Gastrocnemius medialis (tissue), 4 donors: ENCODE results near the gene BNIP2. TPM values are rescaled to one million over a fixed set of nuclear protein-coding genes. Genes with fewer than 3 reads are reported as not detected.

Experiments used
- ATAC-seq, 2 donors: fragments of 150-250 bp; one replicate each; pipeline ENCODE4 v1.9.1; 2016
- DNase-seq, 2 donors: peaks; one replicate each; pipeline ENCODE4 v3.0.0-alpha.2; 2019
- H3K27ac ChIP-seq, 4 donors: fragments of 200-600 bp; sonication (generic); 1 replicate in 1 of 4; 2 replicates in 3 of 4; pipeline ENCODE4 v1.5.1; 2016 to 2018; ENCODE audit warnings: mild to moderate bottlenecking in 2 of 4, moderate library complexity in 1 of 4
- H3K27me3 ChIP-seq, 3 donors: fragments of 200-600 bp; sonication (generic) in 2 of 3; 1 replicate in 1 of 3; 2 replicates in 2 of 3; pipeline versions ENCODE4 v1.5.1 to v1.6.0; 2016 to 2019; ENCODE audit warnings: mild to moderate bottlenecking in 1 of 3, moderate library complexity in 1 of 3
- H3K36me3 ChIP-seq, 2 donors: fragments of 200-600 bp; sonication (generic) in 1 of 2; one replicate each; pipeline ENCODE4 v1.5.1; 2017 to 2018
- H3K4me1 ChIP-seq, 2 donors: fragments of 200-600 bp; sonication (generic) in 1 of 2; one replicate each; pipeline ENCODE4 v1.5.1; 2016 to 2017; ENCODE audit warnings: mild to moderate bottlenecking in 2 of 2
- H3K4me3 ChIP-seq, 4 donors: fragments of 200-600 bp; sonication (generic) in 3 of 4; 1 replicate in 1 of 4; 2 replicates in 3 of 4; pipeline ENCODE4 v1.5.1; 2016 to 2019; ENCODE audit warnings: mild to moderate bottlenecking in 2 of 4
- H3K9me3 ChIP-seq, 3 donors: fragments of 200-600 bp; sonication (generic) in 2 of 3; 1 replicate in 1 of 3; 2 replicates in 2 of 3; pipeline ENCODE4 v1.5.1; 2016 to 2019
- POLR2A ChIP-seq, 2 donors: fragments of 450-650 bp; IDR thresholded peaks; one replicate each; pipeline ENCODE4 v1.6.1; 2017; ENCODE audit warnings: antibody characterized with exemption in 2 of 2, mild to moderate bottlenecking in 2 of 2, moderate library complexity in 2 of 2
- in situ Hi-C, 4 donors: fragments of 200-750 bp; cut with MboI; loops; one replicate each; pipeline versions ENCODE4 v1.15.0 to v1.8.0; 2017; ENCODE audit warnings: low sequenced_read_pairs in 4 of 4
- intact Hi-C: fragments of 100-400 bp; cut with DNase I; formaldehyde crosslinking; loops from one replicate; pipeline ENCODE4 v1.15.1; 2023; ENCODE audit warnings: low total_unique reads
- total RNA-seq, 4 donors: library from RNA; depleted of rRNA; stranded (reverse); fragments of >200 nt; gene quantifications; one replicate each; pipeline versions ENCODE4 v1.1.0 to v1.2.3, GENCODE V29; 2016
- TF ChIP-seq, protein P1 (sequence below), 5 experiments: fragments of 450-650 bp in 3 of 5; fragments of 200-600 bp in 2 of 5; sonication (generic) in 2 of 5; IDR thresholded peaks in 4 of 5; conservative IDR thresholded peaks in 1 of 5; 1 replicate in 4 of 5; 2 replicates in 1 of 5; pipeline ENCODE4 v1.5.1; 2016 to 2019; ENCODE audit warnings: antibody characterized with exemption in 5 of 5, mild to moderate bottlenecking in 3 of 5, moderate library complexity in 3 of 5

Gene BNIP2
- total RNA-seq, 4 donors from 2014 or later = 120 to 147 (median 137) TPM

DNA sequence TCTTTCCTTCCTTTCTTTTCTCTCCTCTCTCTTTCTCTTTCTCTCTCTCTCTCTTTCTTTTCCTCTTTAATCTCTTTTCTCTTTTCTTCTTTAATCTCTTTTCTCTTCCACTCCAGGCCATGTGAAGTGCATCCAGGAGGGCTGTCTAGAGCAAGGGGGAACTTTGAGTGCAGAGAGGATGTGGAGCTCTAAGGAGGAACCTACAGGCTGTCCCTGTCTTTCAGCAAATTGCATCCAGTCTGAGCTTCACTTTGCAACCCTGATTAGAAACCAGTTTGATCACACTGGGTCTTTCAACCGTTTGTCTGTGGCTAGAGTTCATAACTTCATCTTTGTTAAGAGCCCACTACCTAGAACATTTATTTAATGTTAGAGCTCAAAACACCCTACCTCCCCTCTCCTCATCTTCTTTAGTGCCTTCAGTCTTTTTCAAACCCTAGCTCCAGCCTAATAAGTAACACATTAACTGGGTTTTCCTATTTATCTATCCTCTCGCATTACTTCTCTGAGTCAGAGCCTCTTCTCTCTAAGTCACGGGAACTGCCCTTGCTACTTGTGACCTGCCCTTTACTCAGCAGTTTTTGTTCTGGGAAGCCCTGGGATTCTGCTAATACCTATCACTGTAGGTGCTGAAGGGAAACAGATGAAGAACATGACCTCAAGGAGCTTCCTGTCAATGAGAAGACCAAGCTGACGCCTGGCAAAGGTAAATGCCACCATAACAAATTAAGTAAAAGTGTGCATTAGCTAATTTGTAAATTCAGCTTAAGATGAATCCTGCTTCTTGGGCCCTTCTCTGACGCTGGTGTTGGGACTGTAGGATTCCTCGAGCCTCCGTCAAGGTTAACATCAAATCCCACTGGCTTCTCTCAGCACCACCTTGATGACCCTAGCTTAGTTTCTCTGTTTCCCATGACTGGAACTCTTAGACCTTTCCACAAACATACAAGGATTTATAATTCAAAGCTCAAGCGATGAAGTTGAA, 77.6 kb downstream of the BNIP2 start, which contains the start of gene GCNT3:
GCNT3 (plus strand) TSS at position 508 of the 985 bp plus-strand sequence. CDS start 6,456 bp downstream, outside the sequence.
- intact Hi-C loops (no loop called here), in situ Hi-C loops (no loop called here)
- TF ChIP-seq, protein P1, sequence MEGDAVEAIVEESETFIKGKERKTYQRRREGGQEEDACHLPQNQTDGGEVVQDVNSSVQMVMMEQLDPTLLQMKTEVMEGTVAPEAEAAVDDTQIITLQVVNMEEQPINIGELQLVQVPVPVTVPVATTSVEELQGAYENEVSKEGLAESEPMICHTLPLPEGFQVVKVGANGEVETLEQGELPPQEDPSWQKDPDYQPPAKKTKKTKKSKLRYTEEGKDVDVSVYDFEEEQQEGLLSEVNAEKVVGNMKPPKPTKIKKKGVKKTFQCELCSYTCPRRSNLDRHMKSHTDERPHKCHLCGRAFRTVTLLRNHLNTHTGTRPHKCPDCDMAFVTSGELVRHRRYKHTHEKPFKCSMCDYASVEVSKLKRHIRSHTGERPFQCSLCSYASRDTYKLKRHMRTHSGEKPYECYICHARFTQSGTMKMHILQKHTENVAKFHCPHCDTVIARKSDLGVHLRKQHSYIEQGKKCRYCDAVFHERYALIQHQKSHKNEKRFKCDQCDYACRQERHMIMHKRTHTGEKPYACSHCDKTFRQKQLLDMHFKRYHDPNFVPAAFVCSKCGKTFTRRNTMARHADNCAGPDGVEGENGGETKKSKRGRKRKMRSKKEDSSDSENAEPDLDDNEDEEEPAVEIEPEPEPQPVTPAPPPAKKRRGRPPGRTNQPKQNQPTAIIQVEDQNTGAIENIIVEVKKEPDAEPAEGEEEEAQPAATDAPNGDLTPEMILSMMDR (IDR thresholded peaks at IDR 0.05 in 4 of 5, conservative IDR thresholded peaks at IDR 0.05 in 1 of 5) = no peak
- no peak for TF ChIP-seq POLR2A (IDR thresholded peaks at IDR 0.05)
- no peak within 1 kb of the TSS for H3K27ac ChIP-seq
- no peaks in the 10 kb centered on the region for H3K9me3 ChIP-seq
- DNase-seq (no peak), ATAC-seq (no peak)
- no peaks in the 10 kb centered on the region for H3K4me1 ChIP-seq
- H3K4me3 ChIP-seq = no peak within 1 kb of the TSS
- H3K27me3 ChIP-seq = peaks cover 0 to 13% (median 4%) of the 10 kb centered on the region in 3 donors
- no peaks in the 10 kb centered on the region for H3K36me3 ChIP-seq

DNA sequence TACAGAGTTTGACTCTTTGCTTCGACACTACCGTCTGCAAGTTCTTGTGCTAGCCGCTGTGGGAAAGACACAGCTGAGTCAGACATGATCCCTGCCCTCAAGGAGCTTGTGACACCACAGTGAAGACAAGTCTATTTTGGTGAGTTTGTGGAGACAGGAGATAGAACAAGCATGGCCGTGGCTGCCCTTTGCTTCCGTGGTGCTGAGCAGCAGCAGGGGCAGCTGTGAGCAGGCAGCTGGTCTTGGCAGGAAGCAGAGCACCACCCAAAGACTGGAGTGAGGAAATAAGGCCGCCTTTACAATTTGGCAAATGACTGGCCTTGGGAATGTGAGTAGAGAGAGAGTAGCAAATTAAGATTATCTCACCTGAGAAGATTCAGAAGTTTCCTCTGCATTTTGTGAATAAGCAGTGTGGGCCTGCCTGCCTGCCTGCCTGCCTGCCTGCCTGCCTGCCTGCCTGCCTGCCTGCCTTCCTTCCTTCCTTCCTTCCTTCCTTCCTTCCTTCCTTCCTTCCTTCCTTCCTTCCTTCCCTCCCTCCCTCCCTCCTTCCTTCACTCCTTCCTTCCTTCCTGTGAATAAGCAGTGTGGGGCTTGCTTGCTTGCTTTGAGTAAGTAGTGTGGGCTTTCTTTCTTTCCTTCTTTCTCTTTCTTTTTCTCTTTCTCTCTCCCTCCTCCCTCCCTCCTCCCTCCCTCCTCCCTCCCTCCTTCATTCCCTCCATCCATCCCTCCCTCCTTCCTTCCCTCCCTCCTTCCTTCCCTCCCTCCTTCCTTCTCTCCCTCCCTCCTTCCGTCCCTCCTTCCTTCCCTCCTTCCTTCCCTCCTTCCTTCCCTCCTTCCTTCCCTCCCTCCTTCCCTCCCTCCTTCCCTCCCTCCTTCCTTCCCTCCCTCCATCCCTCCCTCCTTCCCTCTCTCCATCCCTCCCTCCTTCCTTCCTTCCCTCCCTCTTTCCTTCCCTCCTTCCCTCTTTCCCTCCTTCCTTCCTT, 79.1 kb downstream of the BNIP2 start:
- TF ChIP-seq POLR2A (IDR thresholded peaks at IDR 0.05) = no peak
- TF ChIP-seq, protein P1 (IDR thresholded peaks at IDR 0.05 in 4 of 5, conservative IDR thresholded peaks at IDR 0.05 in 1 of 5) = no peak
- in situ Hi-C loops (no loop called here), intact Hi-C loops (no loop called here)
- Histone ChIP-seq H3K9me3 (no peaks in the 10 kb centered on the region), H3K4me3 (no peak overlapping the region), H3K36me3 (no peaks in the 10 kb centered on the region), H3K4me1 (no peaks in the 10 kb centered on the region), H3K27me3 (peaks cover 0 to 4% (median 2%) of the 10 kb centered on the region in 3 donors), H3K27ac (no peak overlapping the region)
- DNase-seq (no peak), ATAC-seq (no peak)

Other genes with a start within 250 kb of the BNIP2 start
- under 1 TPM in 2 of 4 donors, not detected in 2; 0.07 to 0.36 TPM for gene GCNT3, start 77.5 kb downstream of the BNIP2 start, total RNA-seq
- 10 to 100 TPM; 37.9 to 86.0 (median 53.5) TPM for gene GTF2A2, start 31.8 kb downstream of the BNIP2 start, total RNA-seq